Dedifferentiated amniotic fluid mesenchymal stem cell (primary cell): ENCODE results near the gene LYPD6B.
"Not testable (repeated sequence)": the region's sequence is repeated elsewhere in the genome, so short reads cannot be mapped to it uniquely, and the experiment has no call there.

ENCODE experiments used
- DNase-seq: peaks from one replicate; pipeline ENCODE4 v3.0.0-alpha.2; 2016; ENCODE audit errors: extremely low spot score

Gene LYPD6B

DNA sequence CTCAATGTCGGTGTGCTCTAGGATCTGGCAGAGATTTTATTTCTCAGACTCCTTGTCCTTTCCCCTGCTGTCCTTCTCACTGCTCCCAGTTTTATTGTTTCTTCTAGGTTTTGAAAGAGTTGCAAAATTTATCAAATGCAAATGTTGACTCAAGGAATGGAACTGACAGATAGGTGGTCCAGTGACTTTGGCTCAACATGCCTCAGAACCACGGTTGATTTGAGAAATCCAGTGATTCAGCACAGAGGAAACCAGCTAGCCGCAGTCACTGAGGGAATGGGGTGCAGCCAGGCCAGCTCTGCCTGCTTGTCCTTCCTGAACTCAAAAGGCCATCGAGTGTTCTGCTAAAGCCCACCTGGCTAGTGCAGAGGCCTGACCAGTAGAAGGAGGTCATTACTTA is 166.2 kb downstream of the LYPD6B start:
- no peak for DNase-seq

DNA sequence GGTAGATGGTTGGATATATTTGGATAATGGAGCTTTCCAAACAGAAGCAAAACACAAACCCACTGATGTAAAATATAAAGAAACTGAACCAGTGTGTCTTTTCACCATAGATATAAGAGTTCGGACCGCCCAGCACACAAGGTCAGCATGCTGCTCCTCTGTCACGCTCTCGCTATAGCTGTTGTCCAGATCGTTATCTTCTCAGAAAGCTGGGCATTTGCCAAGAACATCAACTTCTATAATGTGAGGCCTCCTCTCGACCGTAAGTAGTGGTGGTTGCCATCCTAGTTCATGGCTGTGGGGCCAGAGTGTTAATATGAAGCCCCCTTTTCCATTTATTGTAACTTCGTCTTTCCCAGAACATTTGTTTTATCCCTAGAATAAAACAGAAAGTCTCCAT is 166.6 kb downstream of the LYPD6B start:
- no peak for DNase-seq

DNA sequence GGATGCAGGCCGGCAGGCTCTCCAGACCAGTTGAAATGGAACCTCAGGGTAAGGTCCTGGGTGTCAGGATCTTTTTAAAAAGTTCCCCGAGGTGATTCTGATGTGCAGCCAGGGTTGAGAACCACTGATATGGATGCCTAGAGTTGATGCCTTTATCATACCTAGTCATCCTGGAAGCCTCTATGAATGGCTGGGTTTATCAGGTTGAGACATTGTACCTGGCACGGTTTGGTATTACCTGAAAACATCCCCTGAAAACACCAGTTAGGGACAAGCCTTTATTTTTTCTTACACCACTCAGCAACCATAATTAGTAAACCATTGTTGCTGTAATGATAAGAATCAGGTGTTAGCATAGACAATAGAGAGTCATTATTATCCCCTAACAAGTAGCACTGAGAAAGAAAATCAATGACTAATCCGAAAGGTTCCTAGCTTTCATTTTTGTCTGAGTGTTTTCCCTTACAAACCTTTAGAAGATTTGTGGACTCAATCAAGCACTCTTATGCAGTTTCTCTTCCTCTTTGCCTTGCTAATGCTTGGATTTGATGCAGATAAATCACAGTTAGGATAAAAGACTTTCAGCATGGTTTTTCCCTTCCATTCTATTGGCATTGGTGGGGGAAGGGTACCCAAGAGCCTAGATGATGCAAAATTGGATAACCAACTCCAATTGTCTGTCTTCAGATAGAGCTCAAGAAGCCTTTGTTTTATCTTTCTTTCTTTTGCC is 175.4 kb downstream of the LYPD6B start:
- no peak for DNase-seq

DNA sequence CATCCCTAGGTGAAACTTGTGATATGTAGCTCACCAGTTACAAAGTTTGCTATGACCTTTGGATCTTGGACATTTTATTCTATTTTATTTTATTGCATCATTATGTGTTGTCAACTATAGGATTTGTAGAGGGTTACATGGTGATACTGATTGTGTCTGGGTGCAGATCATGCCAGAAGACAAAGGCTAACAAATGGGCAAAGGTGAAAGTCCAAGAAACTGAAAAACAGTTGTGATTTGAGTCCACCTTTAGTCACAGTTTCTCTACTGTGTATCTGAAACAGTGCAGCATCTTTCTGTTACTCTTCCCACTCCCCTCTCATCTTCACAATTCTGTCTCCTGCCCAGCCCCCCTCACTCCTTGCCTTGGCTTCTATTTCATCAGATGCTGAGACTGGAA is 180.0 kb downstream of the LYPD6B start:
- no peak for DNase-seq

DNA sequence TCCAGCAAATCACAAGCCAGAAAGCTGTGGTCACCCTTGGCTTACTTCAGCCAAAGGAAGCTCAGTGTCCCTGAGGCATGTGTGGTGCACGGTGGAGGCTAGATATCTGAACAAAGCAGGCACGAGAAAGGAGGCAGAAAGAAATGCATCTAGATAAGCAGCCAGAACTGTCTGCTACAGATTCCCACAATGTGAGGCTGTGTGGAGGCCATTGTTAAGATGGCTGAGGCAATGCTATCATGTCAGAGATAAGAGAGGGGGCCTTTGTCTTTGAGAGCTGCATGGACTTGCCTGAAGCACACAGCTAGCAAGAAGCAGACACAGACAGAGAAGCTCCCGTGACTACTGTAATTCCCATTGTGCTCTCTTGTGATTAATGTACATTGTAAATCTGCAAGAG is 181.4 kb downstream of the LYPD6B start:
- DNase-seq, result no peak

DNA sequence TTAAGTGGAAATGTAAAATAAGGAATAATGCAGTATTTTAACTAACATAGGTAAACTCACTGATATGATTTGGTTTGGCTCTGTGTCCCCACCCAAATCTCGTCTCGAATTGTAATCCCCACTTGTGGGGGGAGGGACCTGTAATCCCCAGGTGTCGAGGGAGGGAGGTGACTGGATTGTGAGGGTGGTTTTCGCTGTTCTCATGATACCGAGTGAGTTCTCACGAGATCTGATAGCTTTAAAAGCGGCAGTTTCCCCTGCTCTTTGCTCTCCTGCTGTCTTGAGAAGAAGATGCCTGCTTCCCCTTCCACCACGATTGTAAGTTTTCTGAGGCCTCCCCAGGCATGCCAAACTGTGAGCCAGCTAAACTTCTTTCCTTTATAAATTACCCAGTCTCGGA is 182.5 kb downstream of the LYPD6B start:
- no peak for DNase-seq

DNA sequence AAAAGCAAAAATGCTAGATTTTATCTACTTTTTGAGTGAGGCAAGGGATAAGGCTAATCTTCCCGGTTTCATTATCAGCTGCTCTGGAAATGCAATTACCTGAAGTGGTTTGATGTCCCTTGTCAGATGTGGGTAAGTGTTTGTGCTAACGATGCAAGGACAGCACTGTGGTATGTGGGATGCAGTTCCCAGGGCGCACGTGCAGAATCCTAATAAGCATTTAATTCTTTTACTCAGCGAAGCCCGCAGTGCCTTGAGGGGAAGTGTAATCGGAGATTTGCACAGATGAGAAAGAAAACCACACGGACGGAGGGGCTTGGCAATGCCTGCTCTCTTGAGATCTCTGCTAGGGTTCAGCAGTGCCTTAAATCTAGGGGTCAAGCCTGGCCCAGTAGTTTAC is 183.4 kb downstream of the LYPD6B start:
- no peak for DNase-seq

DNA sequence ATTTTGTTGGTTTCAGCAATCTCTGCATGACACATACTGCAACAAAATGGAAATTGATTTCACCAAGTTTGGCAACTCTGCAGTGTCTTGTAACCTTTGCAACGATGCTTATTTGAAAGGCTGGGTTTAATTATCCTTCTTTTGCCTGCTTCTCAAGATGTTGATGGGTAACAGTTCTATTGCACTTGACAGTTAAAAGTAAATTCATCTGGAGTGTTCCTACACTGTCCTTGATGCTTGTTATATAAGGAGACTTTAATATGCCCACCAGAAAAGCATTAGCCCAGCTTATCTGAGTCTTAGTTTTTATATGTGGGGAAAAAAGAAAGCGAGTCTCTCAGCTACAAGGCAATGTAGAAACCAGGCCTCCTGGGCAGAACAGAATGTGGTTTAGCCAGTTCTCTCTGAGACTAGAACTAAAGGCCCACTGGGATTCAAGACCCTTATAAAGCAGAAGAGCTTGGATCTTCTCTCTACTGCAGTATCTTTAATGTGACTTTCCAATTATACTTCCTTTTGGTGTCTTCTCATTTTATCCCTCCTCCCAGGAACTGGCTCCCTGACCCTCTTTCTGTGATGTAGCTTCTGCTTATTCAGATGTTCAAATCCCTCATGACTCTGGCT is 185.1 kb downstream of the LYPD6B start:
- DNase-seq, result no peak

DNA sequence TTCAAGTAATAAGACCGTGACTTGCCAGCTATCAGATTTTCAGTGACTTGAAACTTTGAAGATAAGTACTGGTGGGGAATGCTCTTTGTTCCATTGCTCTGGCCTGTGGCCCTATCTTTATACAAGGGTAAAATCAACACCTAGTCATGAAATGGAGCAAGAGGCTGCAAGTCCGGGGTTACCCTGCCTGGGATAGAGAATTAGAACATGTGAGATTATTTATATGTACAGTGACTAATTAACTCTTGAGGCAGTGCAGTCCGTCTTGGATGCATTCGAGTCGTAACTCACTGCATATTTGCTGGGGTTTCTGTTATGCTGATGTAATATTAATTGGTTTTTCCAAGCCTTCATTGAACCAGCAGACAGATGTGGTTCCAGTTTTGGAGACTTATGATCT is 186.0 kb downstream of the LYPD6B start:
- DNase-seq, result no peak

DNA sequence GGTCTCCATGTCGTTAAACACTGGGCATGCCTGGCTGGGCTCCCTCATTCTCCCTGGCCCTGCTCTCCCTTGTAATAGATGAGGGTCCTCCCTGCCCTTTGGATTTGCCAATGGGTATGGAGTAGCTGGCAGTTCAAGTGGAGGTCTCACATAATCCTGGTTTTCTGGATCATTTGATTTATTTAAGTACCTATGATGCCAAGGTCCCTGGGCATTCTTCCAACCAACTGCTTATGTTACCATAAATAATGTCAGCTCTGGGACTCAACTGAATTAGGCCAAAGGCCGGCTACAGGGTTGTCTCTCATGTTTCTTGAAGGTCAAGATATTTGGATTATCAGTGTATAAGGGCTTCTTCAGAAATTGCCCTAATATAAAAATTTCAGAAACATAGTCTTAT is 186.9 kb downstream of the LYPD6B start:
- DNase-seq, result no peak

DNA sequence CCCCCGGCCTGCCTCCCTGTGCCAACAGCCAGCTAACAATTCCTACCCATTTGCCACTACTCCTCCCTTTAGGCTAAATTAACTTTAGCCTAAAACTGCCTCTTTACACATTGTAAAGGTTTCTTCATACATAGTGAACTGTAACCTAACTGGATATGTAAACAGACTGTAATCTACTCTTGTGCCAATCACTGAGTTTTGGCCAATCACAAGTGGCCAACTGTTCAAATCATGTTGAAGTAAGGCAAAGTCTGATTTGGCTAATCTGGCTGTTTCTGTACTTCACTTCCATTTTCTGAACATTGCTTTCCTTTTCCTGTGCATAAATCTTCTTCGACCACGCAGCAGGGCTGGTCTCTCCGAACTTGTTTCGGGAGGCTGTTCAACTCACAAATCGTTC is 188.3 kb downstream of the LYPD6B start:
- DNase-seq, result no peak

DNA sequence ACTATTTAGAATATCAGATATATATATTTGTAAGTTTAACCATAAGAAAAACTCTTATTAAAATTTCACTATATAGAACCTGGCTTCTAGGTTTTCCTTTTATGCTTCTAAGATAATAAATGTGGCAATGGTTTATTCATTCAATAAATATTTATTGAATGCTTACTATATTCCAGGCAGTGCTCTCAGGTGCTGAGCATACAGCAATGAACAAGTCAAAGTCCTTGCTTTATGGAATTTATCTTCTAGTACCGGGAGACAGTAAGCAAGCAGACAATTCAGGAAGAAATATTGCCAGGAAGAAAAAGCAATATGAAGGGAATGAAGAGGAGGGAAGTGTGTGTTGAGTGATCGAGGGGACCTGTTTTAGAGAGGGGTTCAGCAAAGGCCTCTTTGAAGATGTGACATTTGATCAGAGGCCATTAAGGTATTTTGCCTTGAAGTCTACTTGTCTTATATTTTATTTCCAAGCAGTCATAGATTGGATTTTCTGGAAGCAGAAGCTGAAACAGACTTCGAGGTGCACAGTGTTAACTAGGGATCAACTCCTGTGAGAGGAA is 197.4 kb downstream of the LYPD6B start:
- no peak for DNase-seq

DNA sequence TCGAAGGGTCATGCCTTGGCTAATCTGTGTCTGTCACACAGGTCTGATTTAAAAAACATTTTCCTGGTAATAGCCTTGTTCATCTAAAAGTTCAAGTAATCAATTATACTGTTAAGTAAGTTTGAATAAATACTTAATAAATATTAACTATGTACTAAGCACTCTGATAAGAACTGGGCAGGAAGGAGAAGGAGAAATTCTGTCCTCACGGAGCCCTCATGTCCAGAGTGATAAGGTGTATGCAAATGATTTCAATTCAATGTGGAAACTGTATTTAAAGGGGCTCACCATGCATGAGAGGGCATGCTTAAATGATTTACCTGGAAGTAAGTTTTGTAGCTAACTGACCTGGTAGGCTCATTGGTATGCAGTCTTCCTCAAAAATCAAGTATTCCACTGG is 197.9 kb downstream of the LYPD6B start:
- DNase-seq, result no peak

DNA sequence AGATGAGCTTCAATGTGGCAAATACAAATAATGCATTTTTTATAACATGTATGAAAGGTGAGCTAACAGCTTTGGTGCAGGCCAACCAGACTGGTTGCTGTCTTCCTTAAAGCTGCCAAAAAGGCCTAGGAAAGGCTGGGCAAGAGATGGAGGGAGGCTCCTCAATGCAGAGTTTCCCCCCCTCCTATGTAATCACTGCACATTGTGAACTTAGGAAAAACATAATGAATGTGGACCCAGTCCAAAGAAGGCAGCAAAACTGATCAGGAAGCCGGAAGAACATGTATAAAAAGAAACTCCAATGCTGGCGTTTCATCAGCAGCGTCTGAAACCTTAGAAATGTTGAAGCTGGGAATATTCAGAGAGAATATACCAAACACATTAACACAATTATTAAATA is 207.7 kb downstream of the LYPD6B start:
- no peak for DNase-seq

DNA sequence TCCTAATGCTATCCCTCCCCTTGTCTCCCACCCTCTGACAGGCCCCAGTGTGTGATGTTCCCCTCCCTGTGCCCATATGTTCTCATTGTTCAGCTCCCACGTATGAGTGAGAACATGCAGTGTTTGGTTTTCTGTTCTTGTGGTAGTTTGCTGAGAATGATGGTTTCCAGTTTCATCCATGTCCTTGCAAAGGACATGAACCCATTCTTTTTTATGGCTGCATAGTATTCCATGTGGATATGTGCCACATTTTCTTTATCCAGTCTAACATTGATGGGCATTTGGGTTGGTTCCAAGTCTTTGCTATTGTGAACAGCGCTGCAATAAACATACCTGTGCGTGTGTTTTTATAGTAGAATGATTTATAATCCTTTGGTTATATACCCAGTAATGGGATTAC is 212.9 kb downstream of the LYPD6B start:
- DNase-seq, result not testable (repeated sequence)

DNA sequence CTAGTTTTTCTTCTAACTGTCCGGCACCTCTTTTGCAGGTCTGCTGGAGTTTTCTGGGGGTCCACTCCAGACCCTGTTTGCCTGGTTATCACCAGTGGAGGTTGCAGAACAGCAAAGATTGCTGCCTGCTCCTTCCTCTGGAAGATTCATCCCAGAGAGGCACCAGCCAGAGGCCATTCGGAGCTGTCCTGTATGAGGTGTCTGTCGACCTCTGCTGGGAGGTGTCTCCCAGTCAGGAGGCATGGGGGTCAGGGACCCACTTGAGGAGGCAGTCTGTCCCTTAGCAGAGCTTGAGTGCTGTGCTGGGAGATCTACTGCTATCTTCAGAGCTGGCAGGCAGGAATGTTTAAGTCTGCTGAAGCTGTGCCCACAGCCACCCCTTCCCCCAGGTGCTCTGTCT is 218.4 kb downstream of the LYPD6B start:
- not testable (repeated sequence) for DNase-seq

DNA sequence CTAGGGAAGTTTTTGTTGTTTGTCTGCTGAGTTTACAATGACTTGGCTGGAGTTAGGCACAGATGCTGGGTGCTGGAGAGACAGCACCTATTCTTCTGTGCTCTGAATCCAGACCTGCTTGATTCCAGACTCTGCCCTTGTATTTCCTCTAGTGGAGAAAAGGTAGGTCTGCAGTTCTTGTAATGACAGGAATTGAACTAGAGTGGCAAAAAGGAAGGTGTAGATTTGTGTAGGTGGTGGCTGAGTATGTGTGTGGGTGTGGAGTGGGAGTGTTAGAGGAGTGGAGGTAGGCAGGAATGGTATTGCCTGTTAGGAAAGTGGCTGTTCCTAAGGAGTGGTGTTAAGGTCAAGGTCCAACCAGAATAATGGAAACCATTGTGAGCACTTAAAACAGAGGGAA is 220.0 kb downstream of the LYPD6B start:
- DNase-seq, result no peak

DNA sequence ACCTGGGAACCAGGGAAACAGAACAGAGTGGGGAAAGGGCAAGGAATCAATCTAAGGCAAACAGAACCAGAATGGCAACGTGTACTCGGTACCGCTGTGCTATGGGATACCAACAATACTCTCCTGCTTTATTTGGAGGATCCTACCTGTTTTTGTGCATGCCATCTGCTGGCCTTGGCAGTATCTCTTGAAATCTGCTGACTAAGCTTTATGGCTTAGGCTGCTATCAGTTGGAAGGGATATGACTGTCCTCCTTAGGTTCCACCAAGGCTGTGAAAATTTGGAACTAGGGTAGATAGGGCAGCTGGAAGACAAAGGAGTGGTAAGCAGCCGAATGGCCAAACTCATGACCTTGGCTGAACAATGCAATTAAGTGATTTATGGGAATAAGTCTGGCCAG is 220.6 kb downstream of the LYPD6B start:
- DNase-seq, result no peak

DNA sequence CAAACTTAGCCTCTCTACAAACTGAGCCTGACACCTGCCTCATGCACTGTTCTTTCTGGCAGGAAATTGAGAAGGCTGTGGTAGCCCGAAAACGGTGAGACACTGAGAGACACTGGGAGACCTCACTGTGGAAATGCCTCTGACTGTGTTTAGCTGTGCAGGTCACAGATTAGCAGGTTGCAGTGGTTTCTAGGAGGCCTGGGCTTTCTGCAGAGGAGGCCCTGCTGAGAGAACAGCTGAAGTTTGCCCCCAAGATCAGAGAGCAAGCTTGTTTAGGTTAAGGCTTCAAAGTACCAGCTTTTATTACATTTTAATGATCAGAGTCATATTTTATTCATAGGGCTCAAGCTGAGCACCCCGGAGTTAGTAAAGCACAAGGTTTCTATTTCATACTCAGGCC is 223.2 kb downstream of the LYPD6B start:
- no peak for DNase-seq
